Upper lobe of left lung (tissue), 6 donors: ENCODE data around the gene SEMA4C. TPM values are rescaled to one million over a fixed set of nuclear protein-coding genes. Genes with fewer than 3 reads are reported as not detected.

ENCODE experiments used
- ATAC-seq, 2 donors: fragments of 200-7000 bp; cut with Tn5 transposase; one replicate each; pipeline ENCODE4 v1.9.1; 2022; ENCODE audit warnings: mild to moderate bottlenecking in 2 of 2, moderate library complexity in 2 of 2; ENCODE audit not compliant: low FRiP score in 2 of 2
- DNase-seq, 2 donors: peaks; one replicate each; pipeline ENCODE4 v3.0.0-alpha.2; 2019 to 2020
- H3K27ac ChIP-seq, 4 donors: fragments of 200-600 bp; sonication (generic); one replicate each; pipeline ENCODE4 v1.5.1; 2016 to 2019
- H3K27me3 ChIP-seq, 4 donors: fragments of 200-600 bp; sonication (generic); one replicate each; pipeline ENCODE4 v1.5.1; 2017 to 2019
- H3K36me3 ChIP-seq, 4 donors: fragments of 200-600 bp; sonication (generic); one replicate each; pipeline ENCODE4 v1.5.1; 2016 to 2019
- H3K4me1 ChIP-seq, 4 donors: fragments of 200-600 bp; sonication (generic); one replicate each; pipeline ENCODE4 v1.5.1; 2018 to 2019
- H3K4me3 ChIP-seq, 4 donors: fragments of 200-600 bp; sonication (generic); one replicate each; pipeline ENCODE4 v1.5.1; 2017 to 2019; ENCODE audit warnings: mild to moderate bottlenecking in 2 of 4, moderate library complexity in 1 of 4
- H3K9me3 ChIP-seq, 4 donors: fragments of 200-600 bp; sonication (generic); one replicate each; pipeline ENCODE4 v1.5.1; 2018 to 2019
- EP300 ChIP-seq, 4 donors: sonication (generic); formaldehyde crosslinking; IDR thresholded peaks; one replicate each; pipeline ENCODE4 v1.5.1; 2017; ENCODE audit warnings: antibody characterized with exemption in 4 of 4, control low read depth in 2 of 4
- POLR2A ChIP-seq, 4 donors: fragments of 450-650 bp; IDR thresholded peaks; one replicate each; pipeline ENCODE4 v1.5.1; 2016 to 2017; ENCODE audit warnings: antibody characterized with exemption in 4 of 4, mild to moderate bottlenecking in 2 of 4
- POLR2AphosphoS5 ChIP-seq, 2 donors: sonication (generic); formaldehyde crosslinking; IDR thresholded peaks; one replicate each; pipeline ENCODE4 v1.5.1; 2017; ENCODE audit warnings: antibody characterized with exemption in 2 of 2
- WGBS, 2 donors: methylation state at CpG; one replicate each; pipeline ENCODE4 v1.1.5; 2017 to 2018; 5-methylcytosine and 5-hydroxymethylcytosine counted together
- total RNA-seq, 6 donors: library from RNA; depleted of rRNA in 4 of 6; stranded (reverse); fragments of >200 nt in 4 of 6; gene quantifications; one replicate each; pipeline versions ENCODE4 v1.1.0 to v1.2.1, GENCODE V29; 2016 to 2021
- TF ChIP-seq, protein P1 (sequence below), 6 experiments: fragments of 450-650 bp in 4 of 6; fragments of 200-600 bp in 2 of 6; sonication (generic) in 2 of 6; IDR thresholded peaks; one replicate each; pipeline ENCODE4 v1.5.1; 2016 to 2019; ENCODE audit warnings: antibody characterized with exemption in 6 of 6
- donor health status: DM: no; HTN: no; CAD: no; lungs with moderate emphysema.
- donor health status: DM: no; HTN: yes; CAD: no; lungs with severe emphysema.

Gene SEMA4C
- total RNA-seq, 6 donors from 2014 or later = 14.0 to 43.6 (median 24.2) TPM

DNA sequence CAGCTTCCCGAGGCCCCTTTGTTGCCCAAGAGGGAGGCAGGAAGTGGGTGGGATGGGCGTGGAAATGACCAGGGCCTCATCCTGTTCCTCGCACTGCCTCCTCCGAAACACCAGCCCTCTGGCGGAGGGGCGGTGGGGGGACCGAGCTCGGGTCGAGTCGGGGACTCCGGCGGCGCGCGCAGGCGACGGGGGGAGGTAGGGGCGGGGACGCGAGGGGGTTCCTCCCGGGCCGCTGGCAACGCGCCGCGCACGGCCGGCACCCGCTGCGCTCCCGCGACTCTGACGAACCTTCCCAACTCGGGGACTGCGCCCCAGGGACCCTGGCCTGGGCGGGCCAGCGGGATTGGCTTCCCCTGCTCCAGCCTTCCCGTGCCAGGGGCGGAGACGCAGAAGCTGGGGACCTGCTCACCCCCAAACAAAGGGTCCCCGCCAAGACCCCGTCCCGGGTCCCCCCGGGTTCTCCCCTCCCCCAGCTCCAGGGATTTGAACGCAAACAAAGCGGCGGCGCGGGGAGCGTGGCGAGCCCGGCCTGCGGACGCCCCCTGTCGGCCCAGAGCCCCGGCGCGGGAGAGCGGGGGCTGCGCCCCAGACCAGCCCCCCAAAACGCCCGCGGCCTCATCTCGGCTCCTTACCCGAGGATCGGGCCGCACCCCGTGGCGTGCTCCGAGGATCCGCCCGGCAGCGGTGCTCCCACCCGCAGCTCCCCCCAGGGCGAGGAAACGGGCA, 1.2 kb downstream of the SEMA4C start:
- peak overlapping the region; percentile 87 to 98 (median 94) for H3K27ac ChIP-seq
- ATAC-seq = peak; percentile 69 to 84
- H3K4me3 ChIP-seq = peak overlapping the region; percentile 66 to 95 (median 92)
- peaks cover 52 to 68% (median 54%) of the 10 kb centered on the region in 4 donors for H3K4me1 ChIP-seq
- WGBS, 2 donors = 0% methylated on average over 47 of the region's 76 CpGs; no CpG with 5 or more reads in 1 of the 2 donors
- TF ChIP-seq, protein P1, sequence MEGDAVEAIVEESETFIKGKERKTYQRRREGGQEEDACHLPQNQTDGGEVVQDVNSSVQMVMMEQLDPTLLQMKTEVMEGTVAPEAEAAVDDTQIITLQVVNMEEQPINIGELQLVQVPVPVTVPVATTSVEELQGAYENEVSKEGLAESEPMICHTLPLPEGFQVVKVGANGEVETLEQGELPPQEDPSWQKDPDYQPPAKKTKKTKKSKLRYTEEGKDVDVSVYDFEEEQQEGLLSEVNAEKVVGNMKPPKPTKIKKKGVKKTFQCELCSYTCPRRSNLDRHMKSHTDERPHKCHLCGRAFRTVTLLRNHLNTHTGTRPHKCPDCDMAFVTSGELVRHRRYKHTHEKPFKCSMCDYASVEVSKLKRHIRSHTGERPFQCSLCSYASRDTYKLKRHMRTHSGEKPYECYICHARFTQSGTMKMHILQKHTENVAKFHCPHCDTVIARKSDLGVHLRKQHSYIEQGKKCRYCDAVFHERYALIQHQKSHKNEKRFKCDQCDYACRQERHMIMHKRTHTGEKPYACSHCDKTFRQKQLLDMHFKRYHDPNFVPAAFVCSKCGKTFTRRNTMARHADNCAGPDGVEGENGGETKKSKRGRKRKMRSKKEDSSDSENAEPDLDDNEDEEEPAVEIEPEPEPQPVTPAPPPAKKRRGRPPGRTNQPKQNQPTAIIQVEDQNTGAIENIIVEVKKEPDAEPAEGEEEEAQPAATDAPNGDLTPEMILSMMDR (IDR thresholded peaks at IDR 0.05) = peak; percentile 52 to 71 (median 64)
- no peak for TF ChIP-seq EP300 (IDR thresholded peaks at IDR 0.05)
- peak in 1 of 4 donors; percentile 57 for TF ChIP-seq POLR2A (IDR thresholded peaks at IDR 0.05)
- peak; percentile 84 to 86 for TF ChIP-seq POLR2AphosphoS5 (IDR thresholded peaks at IDR 0.05)
- DNase-seq = peak; percentile 90 to 96
- peaks cover 16 to 29% (median 23%) of the 10 kb centered on the region in 4 donors for H3K36me3 ChIP-seq
- peaks cover 0 to 8% (median 0%) of the 10 kb centered on the region in 4 donors for H3K27me3 ChIP-seq
- no peaks in the 10 kb centered on the region for H3K9me3 ChIP-seq

DNA sequence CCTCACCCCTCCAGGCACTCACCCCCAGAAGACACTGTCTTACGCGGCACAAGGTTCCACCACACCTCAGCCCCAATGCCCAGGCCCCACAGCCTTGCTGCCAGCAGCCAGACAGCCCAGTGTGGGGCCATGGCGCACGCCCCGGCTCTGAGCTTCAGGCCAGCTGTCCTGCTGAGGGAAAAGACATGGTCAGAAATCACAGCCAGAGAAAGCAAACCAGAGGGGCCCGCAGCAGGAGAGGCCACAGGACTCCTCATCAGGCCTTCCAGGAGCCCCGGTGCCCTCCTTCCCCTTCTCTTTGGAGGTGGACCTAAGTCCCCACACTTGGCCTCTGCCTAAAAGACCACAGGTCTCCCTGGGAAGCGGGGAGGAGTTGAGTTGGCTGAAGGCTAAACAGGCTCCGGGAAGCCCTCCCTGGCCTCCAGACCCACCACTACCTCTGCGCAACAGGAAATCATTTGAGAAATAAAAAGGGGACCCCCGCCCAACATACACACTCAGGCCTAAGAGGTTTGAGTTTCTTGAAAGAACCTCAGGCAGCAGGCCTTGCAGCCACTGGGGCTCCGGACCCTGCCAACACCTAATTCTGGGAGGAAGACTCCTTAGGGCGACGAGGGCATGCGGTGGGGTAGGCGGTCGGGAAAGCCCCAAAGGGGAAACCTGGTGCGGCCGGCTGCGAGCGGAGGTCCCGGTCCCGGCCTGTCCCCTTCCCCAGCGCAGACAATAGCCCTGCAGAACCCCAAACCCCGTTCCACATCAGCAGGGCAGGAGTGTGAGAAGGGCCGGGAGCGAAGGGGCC, 1.9 kb downstream of the SEMA4C start:
- ATAC-seq (no peak), DNase-seq (peak in 1 of 2 donors; percentile 81)
- no peaks in the 10 kb centered on the region for H3K9me3 ChIP-seq
- 1 to 5% methylated on average over 7 to 19 of the region's 27 CpGs for WGBS, 2 donors
- peak overlapping the region; percentile 87 to 98 (median 94) for H3K27ac ChIP-seq
- TF ChIP-seq, protein P1 (IDR thresholded peaks at IDR 0.05) = no peak
- TF ChIP-seq POLR2A (IDR thresholded peaks at IDR 0.05) (no peak), EP300 (IDR thresholded peaks at IDR 0.05) (no peak), POLR2AphosphoS5 (IDR thresholded peaks at IDR 0.05) (no peak)
- peaks cover 19 to 37% (median 31%) of the 10 kb centered on the region in 4 donors for H3K36me3 ChIP-seq
- H3K4me3 ChIP-seq = peak overlapping the region; percentile 66 to 95 (median 92)
- peaks cover 44 to 62% (median 46%) of the 10 kb centered on the region in 4 donors for H3K4me1 ChIP-seq
- H3K27me3 ChIP-seq = peaks cover 0 to 8% (median 0%) of the 10 kb centered on the region in 4 donors

DNA sequence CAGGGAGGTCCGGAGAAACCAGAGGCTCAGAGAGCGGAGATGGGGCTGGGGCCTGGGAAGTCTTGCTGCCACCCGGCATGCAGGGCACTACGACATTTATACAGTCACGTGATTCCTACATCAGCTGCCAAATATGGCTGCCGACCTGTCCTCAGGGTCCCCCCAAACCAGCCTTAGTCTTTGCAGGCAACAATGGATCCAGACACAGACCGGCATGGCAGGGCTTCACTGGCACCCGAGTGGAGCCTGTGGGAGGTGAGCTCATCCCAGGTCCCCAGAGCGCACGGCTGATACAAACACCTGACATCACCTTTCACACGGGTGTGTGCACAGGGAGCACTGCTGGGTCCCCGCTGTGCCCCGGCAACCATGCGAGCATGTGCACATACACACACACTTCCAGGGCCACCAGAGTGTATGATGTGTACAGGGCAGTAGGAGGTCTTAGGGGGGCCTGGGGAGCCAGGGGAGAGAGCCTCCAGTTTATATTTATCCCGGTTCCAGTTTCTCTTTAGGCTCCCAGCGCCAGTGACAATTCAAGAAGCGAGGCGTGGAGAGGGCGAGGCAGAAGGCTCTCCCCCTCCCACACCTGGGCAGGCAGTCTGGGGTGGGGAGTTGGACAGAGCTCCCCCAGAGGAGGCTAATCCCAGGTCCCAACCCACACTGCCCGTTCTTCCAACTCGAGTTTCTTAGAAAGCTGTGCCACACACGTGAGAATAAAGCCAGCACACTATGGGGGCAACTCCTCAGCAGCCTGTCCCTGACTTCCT, 2.7 kb downstream of the SEMA4C start:
- peaks cover 0 to 8% (median 0%) of the 10 kb centered on the region in 4 donors for H3K27me3 ChIP-seq
- peaks cover 39 to 62% (median 43%) of the 10 kb centered on the region in 4 donors for H3K4me1 ChIP-seq
- peak overlapping the region; percentile 87 to 98 (median 94) for H3K27ac ChIP-seq
- ATAC-seq (no peak), DNase-seq (peak in 1 of 2 donors; percentile 60)
- 50 to 59% methylated on average over 15 to 22 of the region's 22 CpGs for WGBS, 2 donors
- no peaks in the 10 kb centered on the region for H3K9me3 ChIP-seq
- no peak for TF ChIP-seq EP300 (IDR thresholded peaks at IDR 0.05)
- no peak for TF ChIP-seq POLR2AphosphoS5 (IDR thresholded peaks at IDR 0.05)
- no peak for TF ChIP-seq POLR2A (IDR thresholded peaks at IDR 0.05)
- TF ChIP-seq, protein P1 (IDR thresholded peaks at IDR 0.05) = no peak
- peaks cover 19 to 45% (median 35%) of the 10 kb centered on the region in 4 donors for H3K36me3 ChIP-seq
- H3K4me3 ChIP-seq = peak overlapping the region in 3 of 4 donors; percentile 66 to 95 (median 91)

- 34% methylated on average over 6 of the region's 8 CpGs; no CpG with 5 or more reads in 1 of the 2 donors for WGBS, 2 donors
- Histone ChIP-seq H3K27me3 (peaks cover 0 to 8% (median 0%) of the 10 kb centered on the region in 4 donors), H3K9me3 (no peaks in the 10 kb centered on the region), H3K36me3 (peaks cover 19 to 50% (median 40%) of the 10 kb centered on the region in 4 donors), H3K4me3 (peak overlapping the region in 2 of 4 donors; percentile 66 to 95), H3K4me1 (peaks cover 39 to 62% (median 44%) of the 10 kb centered on the region in 4 donors), H3K27ac (peak overlapping the region; percentile 8 to 98 (median 94))
- DNase-seq (peak in 1 of 2 donors; percentile 64), ATAC-seq (no peak)
- TF ChIP-seq EP300 (IDR thresholded peaks at IDR 0.05) (no peak), POLR2AphosphoS5 (IDR thresholded peaks at IDR 0.05) (peak; percentile 34 to 44)
These were observed 3.3 kb downstream of the SEMA4C start for GRCh38 chr2:96866586-96866985.
